ENCODE results near the gene KCNK6.

GRCh38 chr19:38298821-38299680, 20.6 kb upstream of the KCNK6 start:
- TF ChIP-seq PREB (CRISPR knock-in tag; IDR thresholded peaks at IDR 0.05; ENCODE audit: borderline replicate concordance) (no peak), ZNF232 (CRISPR knock-in tag; IDR thresholded peaks at IDR 0.05) (no peak), CTCF (IDR thresholded peaks at IDR 0.05) (no peak), ZBTB43 (CRISPR knock-in tag; IDR thresholded peaks at IDR 0.05) (no peak), ZNF263 (CRISPR knock-in tag; IDR thresholded peaks at IDR 0.05; ENCODE audit: low read depth) (no peak), ESRRA (CRISPR knock-in tag; IDR thresholded peaks at IDR 0.05; ENCODE audit: borderline replicate concordance) (no peak), ATF1 (CRISPR knock-in tag; IDR thresholded peaks at IDR 0.05) (no peak), CREB1 (CRISPR knock-in tag; IDR thresholded peaks at IDR 0.05) (no peak), TCF7 (CRISPR knock-in tag; IDR thresholded peaks at IDR 0.05; ENCODE audit: low read depth) (no peak), ATF3 (CRISPR knock-in tag; conservative IDR thresholded peaks at IDR 0.05) (no peak)

Measured in WTC11 (cell line).